Large intestine (tissue), 3 donors: Measurements from ENCODE around the gene TEDC2. TPM values are rescaled to one million over a fixed set of nuclear protein-coding genes. Genes with fewer than 3 reads are reported as not detected.

Source experiments
- DNase-seq, 2 donors: peaks; one replicate each; pipeline versions ENCODE4 v3.0.0 to v3.0.0-alpha.2; 2013
- H3K27ac ChIP-seq: one replicate; pipeline ENCODE4 v1.5.1; 2013; ENCODE audit warnings: low read length
- H3K27me3 ChIP-seq: 2 replicates; pipeline ENCODE4 v1.6.1; 2013; ENCODE audit warnings: low read length; ENCODE audit not compliant: control insufficient read depth, insufficient read depth
- H3K36me3 ChIP-seq: 2 replicates; pipeline ENCODE4 v1.6.1; 2013; ENCODE audit warnings: low read length; ENCODE audit not compliant: control insufficient read depth, insufficient read depth
- H3K4me1 ChIP-seq: one replicate; pipeline ENCODE4 v1.6.1; 2013; ENCODE audit warnings: low read length; ENCODE audit not compliant: control insufficient read depth, insufficient read depth
- H3K4me3 ChIP-seq: one replicate; pipeline ENCODE4 v1.5.1; 2013; ENCODE audit warnings: low read length
- H3K9me3 ChIP-seq: one replicate; pipeline ENCODE4 v1.6.1; 2013; ENCODE audit warnings: mild to moderate bottlenecking, low read depth, low read length, moderate library complexity; ENCODE audit not compliant: control insufficient read depth
- WGBS: methylation state at CpG from one replicate; pipeline ENCODE4 v1.1.5; 2013; ENCODE audit warnings: low lambda C conversion rate; ENCODE audit not compliant: insufficient coverage; 5-methylcytosine and 5-hydroxymethylcytosine counted together
- polyA plus RNA-seq: library from polyadenylated mRNA; unstranded; fragments of 120-200 nt; gene quantifications from one replicate; pipeline ENCODE4 v1.2.1, GENCODE V29; 2013

The TEDC2 gene
- polyA plus RNA-seq, 1 donor = 6.4 TPM

- Histone ChIP-seq H3K9me3 (no peaks in the 10 kb centered on the region), H3K4me3 (no peak overlapping the region), H3K4me1 (peaks cover 7% of the 10 kb centered on the region), H3K27ac (no peak overlapping the region), H3K36me3 (peaks cover 52% of the 10 kb centered on the region), H3K27me3 (no peaks in the 10 kb centered on the region)
- no peak for DNase-seq
- WGBS = no CpG with 5 or more reads among the region's 28 CpGs
These were observed 4.6 kb upstream of the TEDC2 start for GRCh38 chr16:2455081-2455845.

GRCh38 chr16:2456551-2457153 lies 3.3 kb upstream of the TEDC2 start:
- Histone ChIP-seq H3K4me3 (no peak overlapping the region), H3K9me3 (no peaks in the 10 kb centered on the region), H3K4me1 (peaks cover 12% of the 10 kb centered on the region), H3K27me3 (no peaks in the 10 kb centered on the region), H3K27ac (no peak overlapping the region), H3K36me3 (peaks cover 44% of the 10 kb centered on the region)
- WGBS = no CpG with 5 or more reads among the region's 21 CpGs
- DNase-seq = no peak

- Histone ChIP-seq H3K36me3 (peaks cover 38% of the 10 kb centered on the region), H3K27ac (no peak overlapping the region), H3K9me3 (no peaks in the 10 kb centered on the region), H3K4me1 (peaks cover 12% of the 10 kb centered on the region), H3K27me3 (no peaks in the 10 kb centered on the region), H3K4me3 (no peak overlapping the region)
- no CpG with 5 or more reads among the region's 13 CpGs for WGBS
- DNase-seq = no peak
These were observed 2.6 kb upstream of the TEDC2 start for GRCh38 chr16:2457267-2457666.

GRCh38 chr16:2457946-2458345 lies 2.0 kb upstream of the TEDC2 start:
- Histone ChIP-seq H3K27ac (no peak overlapping the region), H3K36me3 (peaks cover 34% of the 10 kb centered on the region), H3K27me3 (no peaks in the 10 kb centered on the region), H3K4me1 (peaks cover 12% of the 10 kb centered on the region), H3K9me3 (no peaks in the 10 kb centered on the region), H3K4me3 (no peak overlapping the region)
- DNase-seq = no peak
- WGBS = no CpG with 5 or more reads among the region's 7 CpGs

- DNase-seq = no peak
- no peaks in the 10 kb centered on the region for H3K27me3 ChIP-seq
- H3K4me1 ChIP-seq = peaks cover 12% of the 10 kb centered on the region
- peak overlapping the region; percentile 59 for H3K4me3 ChIP-seq
- no CpG with 5 or more reads among the region's 18 CpGs for WGBS
- no peak overlapping the region for H3K27ac ChIP-seq
- H3K36me3 ChIP-seq = peaks cover 22% of the 10 kb centered on the region
- no peaks in the 10 kb centered on the region for H3K9me3 ChIP-seq
These were observed 842 bp upstream of the TEDC2 start for GRCh38 chr16:2458887-2459646.

- Histone ChIP-seq H3K27me3 (no peaks in the 10 kb centered on the region), H3K9me3 (no peaks in the 10 kb centered on the region), H3K36me3 (peaks cover 15% of the 10 kb centered on the region), H3K4me3 (peak overlapping the region; percentile 43), H3K4me1 (peaks cover 12% of the 10 kb centered on the region), H3K27ac (no peak overlapping the region)
- no CpG with 5 or more reads among the region's 20 CpGs for WGBS
- no peak for DNase-seq
These were observed 443 bp downstream of the TEDC2 start for GRCh38 chr16:2460391-2460713.

- Histone ChIP-seq H3K4me3 (no peak overlapping the region), H3K9me3 (no peaks in the 10 kb centered on the region), H3K27me3 (no peaks in the 10 kb centered on the region), H3K27ac (no peak overlapping the region), H3K4me1 (peaks cover 12% of the 10 kb centered on the region), H3K36me3 (peaks cover 15% of the 10 kb centered on the region)
- WGBS = no CpG with 5 or more reads among the region's 13 CpGs
- no peak for DNase-seq
These were observed 1.0 kb downstream of the TEDC2 start for GRCh38 chr16:2460916-2461315.

- H3K4me3 ChIP-seq = no peak overlapping the region
- DNase-seq = no peak
- H3K9me3 ChIP-seq = no peaks in the 10 kb centered on the region
- peaks cover 3% of the 10 kb centered on the region for H3K27me3 ChIP-seq
- WGBS = no CpG with 5 or more reads among the region's 23 CpGs
- H3K36me3 ChIP-seq = peaks cover 2% of the 10 kb centered on the region
- no peak overlapping the region for H3K27ac ChIP-seq
- H3K4me1 ChIP-seq = peaks cover 12% of the 10 kb centered on the region
These were observed 2.3 kb downstream of the TEDC2 start for GRCh38 chr16:2462031-2462866.

- Histone ChIP-seq H3K4me1 (peaks cover 12% of the 10 kb centered on the region), H3K36me3 (no peaks in the 10 kb centered on the region), H3K9me3 (no peaks in the 10 kb centered on the region), H3K27ac (no peak overlapping the region), H3K27me3 (peaks cover 16% of the 10 kb centered on the region), H3K4me3 (no peak overlapping the region)
- DNase-seq = no peak
- no CpG with 5 or more reads among the region's 12 CpGs for WGBS
These were observed 4.4 kb downstream of the TEDC2 start for GRCh38 chr16:2464333-2464732.
